ENCODE results near the gene ZNF615.
"Not testable (repeated sequence)": the region's sequence is repeated elsewhere in the genome, so short reads cannot be mapped to it uniquely, and the experiment has no call there.

Gene ZNF615

DNA sequence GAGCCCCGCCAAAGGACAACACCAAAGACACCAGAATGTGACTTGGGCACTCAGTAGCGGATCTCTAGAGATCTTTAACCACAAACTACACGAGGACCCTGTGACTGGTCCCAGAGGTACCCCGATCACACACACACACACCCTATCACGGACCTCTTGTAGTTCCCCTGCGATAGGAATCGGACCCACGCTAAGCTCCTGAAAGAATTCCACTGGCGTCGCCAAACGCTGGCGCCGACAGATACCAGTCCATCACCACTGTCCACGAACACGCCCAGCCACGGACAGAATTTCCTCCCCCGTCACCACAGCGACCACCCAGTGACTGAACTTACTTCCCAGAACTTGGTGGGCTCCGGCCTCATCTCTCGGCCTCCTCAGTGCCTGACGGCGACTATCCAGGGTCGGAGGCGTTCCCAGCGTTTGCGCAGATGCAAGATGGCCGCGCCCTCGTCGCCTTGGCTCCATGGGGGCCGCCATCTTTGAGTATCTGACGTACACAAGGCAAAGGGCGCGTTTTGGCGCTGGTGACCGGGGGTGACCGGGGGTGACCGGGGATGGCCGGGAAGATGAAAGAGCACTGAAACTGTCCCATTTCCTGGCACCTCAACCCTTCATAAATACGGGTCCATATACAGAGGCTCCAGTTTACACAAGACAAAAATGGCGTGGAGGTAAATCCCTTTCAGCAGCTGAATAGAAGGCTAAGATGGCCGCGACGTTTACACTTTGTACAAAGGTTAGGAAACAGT, at the start of gene ZNF615:
Gene ZNF615 (minus strand): TSS at position 406 of the 752 bp plus-strand sequence. CDS start 4,500 bp downstream, outside the sequence.
- peak; percentile 57 to 60 for DNase-seq (ENCODE audit: low read depth in 2 of 2)

DNA sequence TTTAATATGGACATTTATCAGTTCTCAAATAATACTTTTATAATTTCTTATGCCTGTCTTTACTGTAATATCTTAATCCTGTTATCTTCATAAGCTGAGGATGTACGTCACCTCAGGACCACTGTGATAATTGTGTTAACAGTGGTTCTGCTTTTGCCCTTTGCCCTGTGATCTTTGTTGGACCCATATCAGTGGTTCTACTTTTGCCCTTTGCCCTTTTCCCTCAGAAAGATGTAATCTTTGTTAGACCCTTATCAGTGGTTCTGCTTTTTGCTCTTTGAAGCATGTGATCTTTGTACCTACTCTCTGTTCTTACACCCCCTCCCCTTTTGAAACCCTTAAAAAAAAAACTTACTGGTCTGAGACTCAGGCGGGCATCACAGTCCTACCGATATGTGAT, 48.5 kb upstream of the ZNF615 start:
- not testable (repeated sequence) for DNase-seq (ENCODE audit: low read depth in 2 of 2)

DNA sequence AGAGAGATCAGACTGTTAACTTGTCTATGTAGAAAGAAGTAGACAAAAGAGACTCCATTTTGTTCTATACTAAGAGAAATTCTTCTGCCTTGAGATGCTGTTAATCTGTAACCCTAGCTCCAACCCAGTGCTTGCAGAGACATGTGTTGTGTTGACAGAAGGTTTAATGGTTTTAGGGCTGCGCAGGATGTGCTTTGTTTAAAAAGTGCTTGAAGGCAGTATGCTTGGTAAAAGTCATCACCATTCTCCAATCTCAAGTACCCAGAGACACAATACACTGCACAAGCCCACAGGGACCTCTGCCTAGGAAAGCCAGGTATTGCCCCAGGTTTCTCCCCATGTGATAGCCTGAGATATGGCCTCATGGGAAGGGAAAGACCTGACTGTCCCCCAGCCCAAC, 43.7 kb upstream of the ZNF615 start:
- not testable (repeated sequence) for DNase-seq (ENCODE audit: low read depth in 2 of 2)

DNA sequence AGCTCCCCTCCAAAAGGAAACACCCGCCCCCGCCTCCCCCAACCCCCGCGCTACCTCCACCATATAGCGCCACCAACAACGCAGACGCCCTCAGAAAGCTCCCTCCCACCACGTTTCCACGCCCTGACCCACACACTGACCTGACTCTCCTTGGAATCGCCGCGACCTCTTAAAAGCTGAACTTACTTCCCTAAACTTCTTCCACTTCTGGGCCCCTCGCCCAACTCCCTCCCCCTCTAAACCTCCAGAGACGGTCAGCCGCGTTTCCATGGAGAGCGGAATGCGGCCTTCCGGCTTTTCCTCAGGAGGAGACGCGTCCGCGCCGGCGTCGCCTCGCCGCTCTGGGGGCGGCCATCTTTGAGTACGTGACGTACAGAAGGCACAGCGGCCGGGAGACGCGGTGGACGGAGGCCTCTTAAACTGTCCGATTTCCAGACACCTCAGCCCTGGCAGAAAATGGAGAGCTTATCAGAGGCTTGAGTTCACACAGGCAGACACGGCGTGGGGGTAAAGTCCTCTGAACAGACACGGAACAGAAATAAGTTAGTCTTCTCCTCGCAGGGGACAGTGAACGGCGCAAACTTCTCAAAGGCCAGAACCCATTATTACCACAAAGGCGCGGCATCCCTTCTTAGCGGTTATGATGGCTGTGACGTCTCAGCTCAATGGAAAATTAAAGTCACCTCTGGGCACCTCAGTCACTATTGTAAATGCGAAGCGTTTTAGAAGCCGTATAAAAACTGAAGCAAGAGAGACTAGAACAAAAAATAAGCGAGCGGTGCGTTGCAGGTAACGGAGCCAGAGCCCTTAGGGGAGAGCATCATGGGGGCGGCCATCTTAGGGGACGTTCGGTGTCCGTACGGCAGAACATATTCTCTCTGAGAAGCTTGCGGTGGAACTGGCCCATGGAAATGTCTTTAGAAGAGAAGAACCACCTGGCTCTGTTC, 40.8 kb upstream of the ZNF615 start, which contains the start of gene ZNF432:
Gene ZNF432 (minus strand): TSS at position 284 of the 947 bp plus-strand sequence. CDS start 1,970 bp downstream, outside the sequence.
- DNase-seq (ENCODE audit: low read depth in 2 of 2), result peak; percentile 78 to 85

DNA sequence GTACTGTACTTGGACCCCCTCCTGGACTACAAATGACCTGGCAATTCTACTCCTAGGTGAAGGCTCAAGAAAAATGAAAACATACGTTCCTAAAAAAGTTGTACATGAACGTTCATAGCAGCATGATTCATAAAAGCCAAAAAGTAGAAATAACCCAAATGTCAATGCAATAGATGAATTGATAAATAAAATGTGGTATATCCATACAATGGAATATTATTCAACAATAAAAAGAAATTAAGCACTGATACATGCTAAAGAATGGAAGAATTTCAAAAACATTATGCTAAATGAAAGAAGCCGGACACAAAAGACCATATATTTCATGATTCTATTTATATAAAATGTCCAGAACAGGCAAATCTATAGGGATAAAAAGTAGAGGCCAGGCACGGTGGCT, 31.2 kb upstream of the ZNF615 start:
- no peak for DNase-seq (ENCODE audit: low read depth in 2 of 2)

DNA sequence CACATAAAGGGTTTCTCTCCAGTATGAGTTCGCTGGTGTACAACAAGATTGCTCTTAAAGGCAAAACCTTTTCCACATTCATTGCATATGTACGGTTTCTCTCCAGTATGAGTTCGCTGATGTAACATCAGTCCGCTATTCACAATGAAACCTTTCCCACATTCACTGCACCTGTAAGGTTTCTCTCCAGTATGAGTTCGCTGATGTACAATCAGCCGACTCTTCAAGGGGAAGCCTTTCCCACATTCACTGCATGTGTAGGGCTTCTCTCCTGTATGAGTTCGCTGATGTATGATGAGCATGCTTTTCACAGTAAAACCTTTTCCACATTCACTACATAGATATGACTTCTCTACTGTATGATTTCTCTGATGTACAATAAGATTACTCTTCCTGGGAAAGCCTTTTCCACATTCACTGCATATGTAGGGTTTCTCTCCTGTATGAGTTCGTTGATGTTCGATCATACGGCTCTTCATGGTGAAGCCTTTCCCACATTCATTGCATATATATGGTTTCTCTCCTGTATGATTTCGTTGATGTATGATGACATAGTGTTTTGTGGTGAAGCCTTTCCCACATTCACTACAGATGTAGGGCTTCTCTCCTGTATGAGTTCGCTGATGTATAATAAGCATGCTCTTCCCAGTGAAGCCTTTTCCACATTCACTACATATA, 26.2 kb upstream of the ZNF615 start:
- no peak for DNase-seq (ENCODE audit: low read depth in 2 of 2)

DNA sequence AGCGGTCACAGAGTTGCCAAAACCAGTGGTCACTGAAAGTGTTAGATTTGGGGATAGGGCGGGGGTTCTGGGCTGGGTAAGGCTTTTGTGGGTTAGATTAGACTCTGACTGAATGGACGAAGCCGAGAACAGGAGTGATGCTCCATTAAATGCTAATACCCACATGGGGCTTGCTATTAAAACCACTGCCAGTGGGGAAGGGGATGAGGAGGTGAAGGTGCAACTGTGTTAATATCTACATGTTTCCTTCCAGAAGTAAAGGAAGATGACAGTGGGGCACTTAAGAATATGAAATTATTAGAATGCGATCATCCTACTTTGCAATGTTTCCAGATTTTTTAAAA, 20.7 kb upstream of the ZNF615 start:
- no peak for DNase-seq (ENCODE audit: low read depth in 2 of 2)

DNA sequence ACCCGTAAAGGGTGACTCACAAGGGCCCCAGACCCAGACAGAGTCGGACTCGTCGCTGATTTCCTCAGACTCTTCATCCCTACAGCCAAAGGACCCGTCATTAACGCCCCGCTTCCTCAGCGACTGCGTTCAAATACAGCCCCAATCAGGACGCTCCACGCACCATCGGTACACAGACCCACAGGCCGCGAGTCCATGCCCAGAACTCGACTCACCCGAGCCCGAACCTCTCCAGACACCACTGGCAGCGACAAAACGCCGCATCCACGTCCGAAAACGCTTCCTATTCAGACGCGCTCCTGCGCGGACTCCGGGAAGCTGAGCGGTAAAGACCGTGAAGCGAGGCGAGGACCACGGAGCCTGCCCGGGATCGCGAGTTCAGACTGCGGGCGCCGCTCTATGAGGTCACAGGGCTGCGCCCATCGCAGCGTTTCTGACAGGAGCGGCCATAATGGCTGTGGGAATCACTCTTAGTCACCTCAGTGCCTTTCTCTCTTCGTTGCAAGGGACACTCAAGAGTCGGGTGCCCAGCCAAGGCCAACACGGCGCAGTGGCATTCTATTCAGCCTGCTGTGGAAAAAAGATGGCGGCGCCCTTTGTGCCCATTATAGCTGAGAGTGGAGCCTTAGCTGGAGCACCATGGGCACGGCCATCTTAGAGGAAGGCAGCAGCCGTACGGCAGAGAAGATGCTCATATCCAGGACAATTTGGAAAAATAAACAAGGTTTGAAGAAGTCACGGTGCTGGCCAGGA, 20.2 kb upstream of the ZNF615 start, which contains the start of gene ZNF614:
Gene ZNF614 (minus strand): TSS at position 353 of the 753 bp plus-strand sequence. CDS start 2,634 bp downstream, outside the sequence.
- peak; percentile 44 to 59 for DNase-seq (ENCODE audit: low read depth in 2 of 2)

DNA sequence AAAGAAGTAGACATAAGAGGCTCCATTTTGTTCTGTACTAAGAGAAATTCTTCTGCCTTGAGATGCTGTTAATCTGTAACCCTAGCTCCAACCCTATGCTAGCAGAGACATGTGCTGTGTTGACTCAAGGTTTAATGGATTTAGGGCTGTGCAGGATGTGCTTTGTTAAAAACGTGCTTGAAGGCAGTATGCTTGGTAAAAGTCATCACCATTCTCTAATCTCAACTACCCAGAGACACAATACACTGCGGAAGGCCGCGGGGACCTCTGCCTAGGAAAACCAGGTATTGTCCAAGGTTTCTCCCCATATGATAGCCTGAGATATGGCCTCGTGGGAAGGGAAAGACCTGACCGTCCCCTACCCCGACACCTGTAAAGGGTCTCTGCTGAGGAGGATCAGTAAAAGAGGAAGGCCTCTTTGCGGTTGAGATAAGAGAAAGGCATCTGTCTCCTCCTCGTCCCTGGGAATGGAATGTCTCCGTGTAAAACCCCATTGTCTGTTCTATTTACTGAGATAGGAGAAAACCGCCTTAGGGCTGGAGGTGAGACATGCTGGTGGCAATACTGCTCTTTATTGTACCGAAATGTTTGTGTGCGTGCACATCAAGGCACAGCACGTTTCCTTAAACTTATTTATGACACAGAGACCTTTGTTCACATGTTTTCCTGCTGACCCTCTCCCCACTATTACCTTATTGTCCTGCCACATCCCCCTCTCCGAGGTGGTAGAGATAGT, 18.4 kb upstream of the ZNF615 start:
- not testable (repeated sequence) for DNase-seq (ENCODE audit: low read depth in 2 of 2)

DNA sequence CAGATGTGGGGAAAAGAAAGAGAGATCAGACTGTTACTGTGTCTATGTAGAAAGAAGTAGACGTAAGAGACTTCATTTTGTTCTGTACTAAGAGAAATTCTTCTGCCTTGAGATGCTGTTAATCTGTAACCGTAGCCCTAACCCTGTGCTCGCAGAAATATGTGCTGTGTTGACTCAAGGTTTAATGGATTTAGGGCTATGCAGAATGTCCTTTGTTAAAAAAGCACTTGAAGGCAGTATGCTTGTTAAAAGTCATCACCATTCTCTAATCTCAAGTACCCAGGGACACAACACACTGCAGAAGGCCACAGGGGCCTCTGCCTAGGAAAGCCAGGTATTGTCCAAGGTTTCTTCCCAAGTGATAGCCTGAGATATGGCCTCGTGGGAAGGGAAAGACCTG, 16.5 kb upstream of the ZNF615 start:
- DNase-seq (ENCODE audit: low read depth in 2 of 2), result not testable (repeated sequence)

DNA sequence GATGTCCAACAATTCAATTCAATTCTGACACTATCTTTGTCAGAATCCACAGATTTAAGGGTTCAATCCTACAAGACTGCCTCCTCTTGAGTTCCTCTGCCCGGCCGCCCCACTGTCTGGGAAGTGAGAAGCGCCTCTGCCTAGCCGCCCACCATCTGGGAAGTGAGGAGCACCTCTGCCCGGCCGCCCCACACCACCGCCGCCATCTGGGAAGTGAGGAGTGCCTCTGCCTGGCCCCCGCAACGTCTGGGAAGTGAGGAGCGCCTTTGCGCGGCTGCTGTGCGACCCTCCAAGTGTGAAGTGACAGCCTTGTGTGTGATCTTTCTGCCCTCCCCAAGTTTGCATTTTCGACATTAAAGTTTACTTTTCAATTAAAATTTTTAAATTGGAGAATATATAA, 14.2 kb upstream of the ZNF615 start:
- no peak for DNase-seq (ENCODE audit: low read depth in 2 of 2)

DNA sequence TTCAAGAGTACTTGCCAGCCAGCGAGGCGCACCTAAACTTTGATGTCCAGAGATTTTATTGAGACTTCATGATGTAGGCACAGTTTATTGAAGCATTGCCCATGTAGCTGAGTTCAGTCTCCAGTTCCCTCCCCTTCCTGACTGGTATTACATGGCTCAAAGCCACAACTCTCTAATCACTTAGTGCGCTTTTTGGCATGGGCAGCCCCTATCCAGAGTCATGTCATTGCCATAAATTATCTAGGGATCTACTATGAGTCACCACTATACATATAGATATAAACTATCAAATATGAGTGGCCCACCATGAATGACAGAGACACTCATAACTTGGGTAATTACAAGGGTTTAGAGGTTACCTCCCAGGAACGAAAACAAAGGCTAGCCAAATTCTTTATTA, 12.5 kb upstream of the ZNF615 start:
- no peak for DNase-seq (ENCODE audit: low read depth in 2 of 2)

DNA sequence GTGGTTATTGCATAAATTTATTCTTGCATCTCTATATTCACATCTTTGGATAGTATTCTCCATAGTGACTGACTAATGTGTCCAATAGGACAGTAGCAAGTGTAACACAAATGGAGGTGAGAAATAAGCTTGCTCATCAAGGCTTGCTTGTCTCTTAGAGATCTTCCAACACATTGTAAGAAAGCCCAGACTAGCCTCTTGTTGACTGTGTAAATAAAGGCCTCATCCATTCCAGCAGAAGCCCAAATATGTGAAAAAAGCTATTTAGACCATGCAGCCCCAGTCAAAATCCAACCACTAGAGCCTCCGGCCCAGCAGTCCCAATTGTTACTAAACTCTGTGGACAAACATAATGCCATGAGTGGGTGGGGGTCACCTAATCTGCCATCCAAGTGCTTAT, 2.7 kb upstream of the ZNF615 start:
- no peak for DNase-seq (ENCODE audit: low read depth in 2 of 2)

DNA sequence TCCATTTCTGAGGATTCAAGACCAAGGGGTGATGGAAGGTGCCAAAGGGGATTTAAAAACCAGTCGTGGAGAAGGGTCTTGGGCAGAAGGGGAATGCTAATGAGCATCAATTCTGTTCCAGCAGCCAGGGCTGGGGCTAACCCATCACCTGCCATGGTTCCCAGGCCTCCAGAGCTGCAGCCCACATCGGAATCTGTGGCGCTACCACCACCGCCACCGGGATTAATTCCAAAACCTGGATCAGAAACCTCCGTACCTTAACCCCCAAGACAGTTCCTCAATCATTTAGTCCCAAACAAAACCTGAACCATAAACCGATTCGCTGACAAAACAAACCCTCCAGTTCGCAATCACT, 583 bp downstream of the ZNF615 start:
- no peak for DNase-seq (ENCODE audit: low read depth in 2 of 2)

DNA sequence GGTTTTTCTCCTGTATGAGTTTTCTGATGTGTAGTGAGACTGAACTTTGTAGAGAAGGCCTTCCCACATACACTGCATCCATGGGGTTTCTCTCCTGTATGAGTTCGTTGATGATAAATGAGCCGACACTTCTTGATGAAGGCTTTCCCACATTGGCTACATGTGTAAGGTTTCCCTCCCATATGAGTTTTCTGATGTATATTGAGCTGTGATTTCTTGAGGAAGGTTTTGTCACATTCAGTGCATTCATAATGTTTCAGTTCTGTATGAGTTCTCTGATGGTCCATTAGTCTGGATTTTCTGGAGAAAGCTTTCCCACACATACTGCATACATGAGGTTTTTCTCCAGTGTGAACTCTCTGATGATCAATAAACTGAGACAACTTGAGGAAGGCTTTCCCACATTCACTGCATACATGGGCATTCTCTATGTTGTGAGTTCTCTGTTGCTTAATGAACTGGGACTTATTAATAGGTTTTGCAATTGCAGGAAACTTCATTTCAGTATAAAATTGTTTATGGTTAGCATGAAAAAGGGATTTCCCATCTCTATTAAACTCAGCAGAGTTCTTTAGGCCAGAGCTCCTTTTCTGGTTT, 13.9 kb downstream of the ZNF615 start:
- no peak for DNase-seq (ENCODE audit: low read depth in 2 of 2)

DNA sequence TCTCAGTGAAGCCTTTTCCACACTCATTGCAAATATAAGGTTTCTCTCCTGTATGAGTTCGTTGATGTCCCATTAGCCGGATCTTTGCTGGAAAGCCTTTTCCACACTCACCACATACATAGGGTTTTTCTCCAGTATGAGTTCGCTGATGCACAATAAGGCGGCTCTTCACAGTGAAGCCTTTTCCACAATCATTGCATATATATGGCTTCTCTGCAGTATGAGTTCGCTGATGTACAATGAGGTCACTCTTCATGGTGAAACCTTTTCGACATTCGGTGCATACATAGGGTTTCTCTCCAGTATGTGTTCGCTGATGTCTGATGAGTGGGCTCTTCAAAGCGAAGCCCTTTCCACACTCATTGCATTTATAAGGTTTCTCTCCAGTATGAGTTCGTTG, 14.6 kb downstream of the ZNF615 start:
- no peak for DNase-seq (ENCODE audit: low read depth in 2 of 2)

DNA sequence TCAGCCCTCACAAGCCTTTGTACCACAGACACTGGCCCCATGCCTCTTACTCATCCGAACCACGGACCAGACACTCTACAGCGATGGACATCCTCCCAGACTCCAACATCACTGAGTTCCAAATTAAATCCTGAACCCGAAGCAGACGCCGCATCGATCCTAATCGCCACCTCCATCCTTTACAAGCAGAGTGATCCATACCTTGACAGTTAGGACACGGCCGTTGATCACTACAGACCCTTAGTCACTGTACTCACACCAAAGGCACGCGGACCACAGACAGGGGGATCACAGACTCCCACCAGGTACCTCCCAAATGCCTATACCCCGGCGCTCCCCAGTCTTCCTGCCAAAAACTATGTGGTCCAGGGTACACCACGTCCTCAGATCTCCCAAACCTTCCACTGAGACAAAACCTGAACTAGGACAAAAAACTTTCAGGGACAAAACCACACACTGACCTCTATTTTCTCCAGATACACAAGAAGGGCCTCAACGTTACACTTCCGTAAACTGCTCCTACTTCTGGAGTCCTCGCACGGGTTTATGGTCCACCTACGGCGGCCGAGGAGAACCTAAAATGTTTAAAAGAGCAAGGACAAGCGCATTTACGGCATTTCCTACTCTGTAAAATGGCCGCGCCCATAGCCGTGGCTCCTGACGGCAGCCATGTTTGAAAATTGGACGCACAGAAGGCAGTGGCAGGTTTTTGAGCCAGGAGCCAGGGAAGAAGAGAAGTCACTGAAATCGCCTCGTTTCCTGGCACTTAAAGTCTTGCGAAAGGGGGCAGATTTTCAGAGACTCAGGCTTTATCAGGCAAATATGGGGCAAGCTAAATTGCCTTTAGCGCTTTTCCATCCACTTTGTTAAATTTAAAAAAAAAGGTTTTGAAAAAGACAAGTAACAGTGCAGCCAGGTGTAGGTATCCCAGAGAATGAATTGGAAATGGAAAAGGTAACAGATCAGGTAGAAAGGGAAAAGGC, 21.4 kb downstream of the ZNF615 start, which contains the start of gene ZNF350:
Gene ZNF350 (minus strand): TSS at position 532 of the 983 bp plus-strand sequence. CDS start 12,480 bp downstream, outside the sequence.
- DNase-seq (ENCODE audit: low read depth in 2 of 2), result peak; percentile 87 to 89

DNA sequence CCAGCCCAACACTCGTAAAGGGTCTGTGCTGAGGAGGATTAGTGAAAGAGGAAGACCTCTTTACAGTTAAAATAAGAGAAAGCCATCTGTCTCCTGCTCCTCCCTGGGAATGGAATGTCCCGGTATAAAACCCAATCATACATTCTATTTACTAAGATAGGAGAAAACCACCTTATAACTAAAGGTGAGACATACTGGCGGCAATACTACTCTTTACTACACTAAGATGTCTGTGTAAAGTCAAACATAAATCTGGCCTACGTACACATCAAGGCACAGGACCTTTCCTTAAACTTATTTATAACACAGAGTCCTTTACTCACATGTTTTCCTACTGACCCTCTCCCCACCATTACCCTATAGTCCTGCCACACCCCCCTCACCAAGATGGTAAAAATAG, 24.6 kb downstream of the ZNF615 start:
- no peak for DNase-seq (ENCODE audit: low read depth in 2 of 2)

DNA sequence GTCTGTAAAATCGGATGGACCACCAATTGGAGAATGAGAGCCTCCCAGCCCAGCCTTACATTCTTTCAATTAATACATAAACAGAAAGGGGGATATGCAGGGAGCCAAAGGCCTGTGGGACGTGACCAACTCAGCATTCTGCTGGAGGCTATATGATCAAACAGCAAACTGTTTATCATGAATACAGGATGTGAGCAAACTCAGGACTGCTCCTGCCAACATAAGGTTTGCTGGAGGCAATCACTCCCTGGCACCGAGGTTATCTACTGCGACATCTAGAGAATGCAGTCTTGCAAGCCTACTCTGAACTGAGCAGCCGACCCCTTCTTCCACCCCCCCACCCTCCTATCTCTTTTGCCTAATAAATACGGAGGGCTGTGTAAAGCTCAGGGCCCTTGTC, 27.1 kb downstream of the ZNF615 start:
- DNase-seq (ENCODE audit: low read depth in 2 of 2), result not testable (repeated sequence)

Data from fibroblast of skin of left biceps (primary cell).